Measurements from ENCODE around the gene SORCS2. TPM values are rescaled to one million over a fixed set of nuclear protein-coding genes. Genes with fewer than 3 reads are reported as not detected.

The SORCS2 gene
- total and polyA plus RNA-seq, 2 of the 13 experiments (the other 11 are each of a cell fraction or from before 2014, with no cell fraction given), result 0.82 to 1.0 TPM

- no peak for TF ChIP-seq ZNF597 (CRISPR knock-in tag; IDR thresholded peaks at IDR 0.05)
These were observed 108.4 kb downstream of the SORCS2 start (continued) for GRCh38 chr4:7300711-7301095.

GRCh38 chr4:7301126-7301785, 108.9 kb downstream of the SORCS2 start:
- no peak overlapping the region for H2AFZ ChIP-seq (ENCODE audit: low read length)
- ATAC-seq (no peak), FAIRE-seq (no peak), DNase-seq (ENCODE audit: low spot score) (no peak)
- intact Hi-C loops (cut with micrococcal nuclease; ENCODE audit: unreplicated experiment) (no loop called here), in situ Hi-C loops (cut with HindIII; ENCODE audit: extremely low pct_ligation_motif_present, low pct_unique_long_range_greater_than_20kb) (no loop called here)
- no peak overlapping the region for H3K4me2 ChIP-seq (ENCODE audit: low read depth, low read length)
- no peaks in the 10 kb centered on the region for H3K36me3 ChIP-seq (replicated peaks in 1 of 2; ENCODE audit: control insufficient read depth in 1 of 2, insufficient read depth in 2 of 2, low read length in 2 of 2)
- TF ChIP-seq ZNF446 (CRISPR knock-in tag; IDR thresholded peaks at IDR 0.05) (no peak), ZFAT (CRISPR knock-in tag; conservative IDR thresholded peaks at IDR 0.05) (no peak), HOXA5 (CRISPR knock-in tag; IDR thresholded peaks at IDR 0.05) (no peak), STAT5B (CRISPR knock-in tag; IDR thresholded peaks at IDR 0.05) (no peak), SOX5 (CRISPR knock-in tag; IDR thresholded peaks at IDR 0.05; ENCODE audit: borderline replicate concordance) (no peak), CBX2 (IDR thresholded peaks at IDR 0.05; ENCODE audit: low read depth, low read length) (no peak), CBX2 (CRISPR knock-in tag; IDR thresholded peaks at IDR 0.05; ENCODE audit: low read depth) (no peak), LCORL (IDR thresholded peaks at IDR 0.05) (no peak), LCORL (CRISPR knock-in tag; IDR thresholded peaks at IDR 0.05) (no peak), ZNF382 (CRISPR knock-in tag; IDR thresholded peaks at IDR 0.05; ENCODE audit: borderline replicate concordance) (no peak), ZMYM4 (CRISPR knock-in tag; IDR thresholded peaks at IDR 0.05) (no peak), UBTF (CRISPR knock-in tag; IDR thresholded peaks at IDR 0.05) (no peak), ONECUT2 (CRISPR knock-in tag; IDR thresholded peaks at IDR 0.05) (no peak), SAP130 (CRISPR knock-in tag; IDR thresholded peaks at IDR 0.05; ENCODE audit: low read depth) (no peak), ZNF460 (CRISPR knock-in tag; IDR thresholded peaks at IDR 0.05; ENCODE audit: borderline replicate concordance) (no peak), GATA4 (IDR thresholded peaks at IDR 0.05; ENCODE audit: borderline replicate concordance, low read depth) (no peak)
- no peaks in the 10 kb centered on the region for H3K4me1 ChIP-seq (ENCODE audit: insufficient read depth, low read length)
- no TSS peak for BruUV-seq (replicated peaks)
- H3K79me2 ChIP-seq (ENCODE audit: insufficient read depth, low read length), result no peaks in the 10 kb centered on the region
- no peak overlapping the region for H3K4me3 ChIP-seq (replicated peaks in 1 of 3; ENCODE audit: insufficient read depth in 1 of 3, low read depth in 2 of 3, low read length in 3 of 3)
- no peak overlapping the region for H3K9ac ChIP-seq (ENCODE audit: insufficient read depth, low read depth, low read length)
- no peaks in the 10 kb centered on the region for H4K20me1 ChIP-seq (ENCODE audit: insufficient read depth, low read length)
- ChIA-PET CTCF (ENCODE audit: low intra/inter-chr PET ratio, low total read pairs) (no interaction called here), POLR2A (no interaction called here)
- no peaks in the 10 kb centered on the region for H3K9me3 ChIP-seq (ENCODE audit: low read length)
- H3K27ac ChIP-seq (ENCODE audit: extremely low read length, insufficient read depth, low read length), result no peak overlapping the region
- H3K27me3 ChIP-seq (ENCODE audit: control insufficient read depth in 1 of 2, insufficient read depth in 2 of 2, low read length in 2 of 2), result peaks cover 23 to 82% of the 10 kb centered on the region in 2 experiments
- WGBS (ENCODE audit: low lambda C conversion rate), result 10% methylated on average over 5 of the region's 17 CpGs
